NOMO-1 treated with DMSO at 0.1 percent for 48 hours (cell line): Measurements from ENCODE around the gene KCNJ10.
A peak's percentile ranks its signal among the peaks of the same experiment; 100 is the strongest.

Experiments
- DNase-seq: peaks from one replicate; lab custom pipeline; 2025; ENCODE audit not compliant: unreplicated experiment; lab: John Stamatoyannopoulos, UW

The KCNJ10 gene

GRCh38 chr1:160084771-160085321 lies 14.9 kb upstream of the KCNJ10 start:
- DNase-seq: no peak

DNA sequence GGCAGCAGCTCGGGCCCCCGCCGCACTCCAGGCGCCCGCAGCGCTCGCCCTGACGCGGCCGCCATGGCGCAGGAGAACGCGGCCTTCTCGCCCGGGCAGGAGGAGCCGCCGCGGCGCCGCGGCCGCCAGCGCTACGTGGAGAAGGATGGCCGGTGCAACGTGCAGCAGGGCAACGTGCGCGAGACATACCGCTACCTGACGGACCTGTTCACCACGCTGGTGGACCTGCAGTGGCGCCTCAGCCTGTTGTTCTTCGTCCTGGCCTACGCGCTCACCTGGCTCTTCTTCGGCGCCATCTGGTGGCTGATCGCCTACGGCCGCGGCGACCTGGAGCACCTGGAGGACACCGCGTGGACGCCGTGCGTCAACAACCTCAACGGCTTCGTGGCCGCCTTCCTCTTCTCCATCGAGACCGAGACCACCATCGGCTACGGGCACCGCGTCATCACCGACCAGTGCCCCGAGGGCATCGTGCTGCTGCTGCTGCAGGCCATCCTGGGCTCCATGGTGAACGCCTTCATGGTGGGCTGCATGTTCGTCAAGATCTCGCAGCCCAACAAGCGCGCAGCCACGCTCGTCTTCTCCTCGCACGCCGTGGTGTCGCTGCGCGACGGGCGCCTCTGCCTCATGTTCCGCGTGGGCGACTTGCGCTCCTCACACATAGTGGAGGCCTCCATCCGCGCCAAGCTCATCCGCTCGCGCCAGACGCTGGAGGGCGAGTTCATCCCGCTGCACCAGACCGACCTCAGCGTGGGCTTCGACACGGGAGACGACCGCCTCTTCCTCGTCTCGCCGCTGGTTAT lies 14.2 kb upstream of the KCNJ10 start:
- DNase-seq: peak; percentile 17

DNA sequence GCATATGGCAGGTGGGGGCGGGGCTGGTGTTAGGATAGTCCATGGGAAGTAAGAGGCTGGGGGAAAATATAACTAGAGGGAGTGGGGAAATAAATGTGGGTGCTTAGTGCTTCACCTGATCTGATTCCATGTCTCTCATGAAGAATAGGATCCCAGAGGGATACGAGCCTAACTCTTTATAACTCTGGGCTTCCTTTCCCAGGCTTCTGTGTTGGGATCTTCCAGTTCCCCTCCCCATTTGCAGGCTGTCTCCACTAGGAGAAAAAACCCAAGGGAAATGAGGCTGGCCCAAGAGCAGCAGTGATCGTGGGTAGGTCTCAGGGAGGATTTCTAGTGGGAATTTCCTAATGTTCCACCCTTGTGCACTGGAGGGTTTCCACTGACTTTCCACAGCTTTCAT lies 13.0 kb upstream of the KCNJ10 start:
- no peak for DNase-seq

GRCh38 chr1:160082487-160082886 lies 12.5 kb upstream of the KCNJ10 start:
- DNase-seq: no peak

GRCh38 chr1:160081261-160081936 lies 11.4 kb upstream of the KCNJ10 start, which contains the start of gene KCNJ9:
Gene KCNJ9 (plus strand): TSS chr1:160081538. CDS start chr1:160084031, 2,493 bp downstream.
- DNase-seq: no peak

DNA sequence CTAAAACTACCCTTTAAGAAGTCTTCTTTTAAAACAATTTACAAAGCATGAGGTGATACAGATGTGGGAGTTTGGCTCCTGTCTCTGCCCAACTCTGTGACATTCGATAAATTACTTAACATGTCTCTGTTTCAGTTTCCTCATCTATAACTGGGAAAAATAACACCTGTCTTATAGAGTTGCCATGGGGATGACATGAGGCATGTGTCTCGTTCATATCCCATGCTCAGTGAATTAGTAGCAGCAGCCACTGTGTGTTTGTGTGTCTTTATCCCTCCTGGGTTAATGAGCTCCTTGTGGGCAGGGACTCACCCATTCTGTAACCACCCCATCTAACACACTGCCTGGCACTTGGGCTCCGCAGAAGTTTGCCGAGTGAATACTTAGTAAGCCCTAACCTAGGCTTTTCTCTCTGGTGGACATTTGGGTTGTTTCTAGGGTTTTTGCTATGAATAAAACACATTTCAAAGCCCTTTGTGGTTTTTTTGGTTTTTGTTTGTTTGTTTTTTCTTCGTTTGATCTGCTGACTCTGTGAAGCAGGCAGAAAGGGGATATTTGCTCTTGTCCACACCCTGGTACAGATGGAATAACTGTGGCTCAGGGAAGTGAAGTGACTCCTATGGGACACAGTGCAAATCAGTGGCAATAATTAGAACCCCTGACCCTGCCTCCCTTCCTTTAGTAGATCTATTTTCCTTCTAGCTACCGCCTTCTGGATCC lies 10.6 kb upstream of the KCNJ10 start:
- DNase-seq: no peak

GRCh38 chr1:160079448-160079847 lies 9.5 kb upstream of the KCNJ10 start:
- DNase-seq: no peak

GRCh38 chr1:160078512-160079195 lies 8.7 kb upstream of the KCNJ10 start:
- DNase-seq: peak; percentile 42

DNA sequence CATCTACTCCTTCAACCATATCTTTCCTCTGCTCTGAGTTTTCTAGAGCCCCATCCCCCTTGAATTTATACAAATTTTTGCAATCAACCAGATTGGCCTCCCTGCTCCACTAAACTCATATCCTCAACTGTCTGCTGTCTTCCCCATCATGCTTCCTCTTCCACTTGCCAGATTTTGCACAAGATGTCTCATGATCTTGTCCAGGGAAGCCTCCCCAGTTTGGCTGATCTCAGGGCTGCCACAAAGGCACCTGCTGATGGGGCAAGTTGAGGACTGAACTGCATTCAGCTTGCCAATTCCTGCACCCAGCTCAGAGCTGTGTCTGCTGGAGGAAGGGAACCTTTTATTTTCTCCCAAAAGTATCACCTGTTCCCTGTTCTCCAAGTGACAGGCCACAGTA lies 7.5 kb upstream of the KCNJ10 start:
- no peak for DNase-seq

DNA sequence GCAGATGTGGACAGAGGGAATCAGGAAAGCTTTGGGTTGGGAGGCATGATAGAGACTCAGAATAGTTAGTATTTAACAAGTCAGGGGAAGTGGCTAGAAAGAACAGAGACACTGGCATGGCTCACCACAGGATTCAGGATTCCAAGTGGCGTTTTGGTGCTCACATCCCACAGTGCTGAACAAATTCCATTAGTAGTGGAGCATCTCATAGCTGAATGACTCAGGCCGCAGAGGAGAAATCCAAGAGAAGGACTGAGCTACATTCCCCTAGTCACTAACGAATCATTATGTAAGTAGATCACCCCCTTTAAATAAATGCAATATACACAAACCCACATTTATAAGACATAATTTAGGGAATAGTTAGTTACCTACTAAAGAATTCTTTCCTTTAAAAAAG lies 6.3 kb upstream of the KCNJ10 start:
- no peak for DNase-seq

- DNase-seq: no peak
Measured at GRCh38 chr1:160075836-160076235, 5.9 kb upstream of the KCNJ10 start.

- no peak for DNase-seq
Measured at GRCh38 chr1:160074865-160075264, 4.9 kb upstream of the KCNJ10 start.

- no peak for DNase-seq
Measured at GRCh38 chr1:160071289-160071688, 1.3 kb upstream of the KCNJ10 start.

- DNase-seq: peak; percentile 79
Measured at GRCh38 chr1:160070243-160071163, 543 bp upstream of the KCNJ10 start.

- no peak for DNase-seq
Measured at GRCh38 chr1:160068225-160068624, 1.7 kb downstream of the KCNJ10 start.

DNA sequence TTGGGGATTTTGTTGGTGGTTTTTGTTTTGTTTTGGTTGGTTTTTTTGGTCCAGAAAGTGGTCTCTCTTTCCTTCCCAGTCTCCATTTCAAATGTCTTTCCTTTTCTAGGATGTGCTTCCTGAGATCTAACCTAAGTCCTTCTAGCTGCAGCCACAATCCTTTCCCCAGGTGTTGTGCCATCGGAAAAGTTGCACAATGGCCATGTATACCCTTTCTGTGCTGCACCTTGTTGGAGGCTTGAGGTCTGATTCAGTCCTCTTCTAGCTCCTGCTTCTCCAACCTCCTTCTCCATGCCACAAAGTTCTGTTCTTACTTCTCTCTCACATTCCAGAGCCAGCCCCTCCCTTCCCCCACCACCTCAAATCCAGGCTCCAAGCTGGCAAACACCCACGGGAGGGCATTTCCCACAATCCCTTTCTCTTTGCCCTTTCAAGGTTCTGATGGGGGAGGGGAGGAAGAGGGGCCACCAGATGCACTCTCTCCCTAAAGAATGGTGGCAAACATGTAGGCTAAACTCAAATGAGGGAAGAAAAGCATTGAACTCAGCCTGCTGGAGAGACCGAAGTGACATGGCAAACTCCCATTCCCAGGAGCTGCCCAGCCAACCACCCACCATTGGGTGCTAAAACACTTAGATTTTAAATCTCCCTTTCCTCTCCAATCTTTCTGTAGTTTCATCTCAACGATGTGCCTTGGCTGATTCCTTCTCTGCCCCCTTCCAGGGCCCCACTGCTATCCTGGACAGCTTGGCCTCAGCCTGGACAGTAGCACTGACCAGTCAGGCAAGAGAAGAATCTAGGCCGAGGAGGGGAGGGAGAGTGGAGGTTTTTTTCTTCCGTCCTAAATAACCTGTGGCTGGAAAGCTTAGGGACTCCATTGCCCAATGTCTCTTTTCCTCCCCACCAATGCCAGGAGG lies 2.9 kb downstream of the KCNJ10 start:
- DNase-seq: no peak

DNA sequence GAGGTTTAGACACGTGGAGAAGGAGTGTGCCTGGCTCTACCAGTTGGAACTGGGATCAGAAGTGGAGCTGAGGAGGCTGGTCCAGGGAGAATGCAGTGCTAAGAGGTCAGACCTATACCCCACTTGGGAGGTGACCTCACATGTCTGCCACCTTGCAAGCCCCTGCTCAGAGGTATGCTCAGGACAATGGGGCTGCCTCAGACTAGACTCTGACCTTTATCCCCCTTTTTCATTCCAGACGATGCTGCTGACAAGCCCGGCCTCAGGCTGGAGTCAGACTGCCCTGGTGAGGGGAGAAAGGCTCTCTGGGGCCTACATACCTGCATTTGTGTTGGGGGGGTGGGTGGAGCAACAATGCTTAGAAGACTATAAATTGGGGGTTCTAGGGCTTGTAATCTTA lies 5.2 kb downstream of the KCNJ10 start:
- no peak for DNase-seq

DNA sequence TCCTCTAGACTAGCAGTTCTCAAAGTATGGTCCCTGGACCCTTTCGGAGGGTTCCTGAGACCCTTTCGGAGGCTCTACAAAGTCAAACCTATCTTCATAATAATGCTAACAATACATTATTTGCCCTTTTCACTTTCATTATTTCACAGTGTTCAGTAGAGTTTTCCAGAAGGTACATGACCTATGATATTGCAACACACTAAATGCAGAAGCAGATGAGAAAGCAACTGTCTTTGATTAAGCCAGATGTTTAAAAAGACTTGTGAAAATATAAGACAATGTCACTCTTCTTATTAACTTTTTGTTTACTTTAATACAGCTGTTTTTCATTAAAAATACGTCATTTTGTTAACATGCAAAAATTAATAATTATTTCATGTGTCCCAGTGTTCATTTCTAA lies 5.8 kb downstream of the KCNJ10 start:
- DNase-seq: peak; percentile 12

- DNase-seq: no peak
Measured at GRCh38 chr1:160063176-160063575, 6.8 kb downstream of the KCNJ10 start.
